ENCODE results near the gene FDXACB1. TPM values are rescaled to one million over a fixed set of nuclear protein-coding genes. Genes with fewer than 3 reads are reported as not detected.
"Not testable (repeated sequence)": the region's sequence is repeated elsewhere in the genome, so short reads cannot be mapped to it uniquely, and the experiment has no call there.

The FDXACB1 gene
- total RNA-seq, 6 experiments from 2014 or later: 1.4 to 2.4 (median 2.0) TPM

- Mint-ChIP-seq H3K27me3 (ENCODE audit: insufficient read depth) (peaks cover 4% of the 10 kb centered on the region), H3K9me3 (no peaks in the 10 kb centered on the region)
Observed at GRCh38 chr11:111906680-111907079, 27.7 kb upstream of the FDXACB1 start.

GRCh38 chr11:111905411-111905810 is 26.4 kb upstream of the FDXACB1 start:
- peaks cover 2% of the 10 kb centered on the region for H3K27me3 Mint-ChIP-seq (ENCODE audit: insufficient read depth)
- TF ChIP-seq, protein P1, sequence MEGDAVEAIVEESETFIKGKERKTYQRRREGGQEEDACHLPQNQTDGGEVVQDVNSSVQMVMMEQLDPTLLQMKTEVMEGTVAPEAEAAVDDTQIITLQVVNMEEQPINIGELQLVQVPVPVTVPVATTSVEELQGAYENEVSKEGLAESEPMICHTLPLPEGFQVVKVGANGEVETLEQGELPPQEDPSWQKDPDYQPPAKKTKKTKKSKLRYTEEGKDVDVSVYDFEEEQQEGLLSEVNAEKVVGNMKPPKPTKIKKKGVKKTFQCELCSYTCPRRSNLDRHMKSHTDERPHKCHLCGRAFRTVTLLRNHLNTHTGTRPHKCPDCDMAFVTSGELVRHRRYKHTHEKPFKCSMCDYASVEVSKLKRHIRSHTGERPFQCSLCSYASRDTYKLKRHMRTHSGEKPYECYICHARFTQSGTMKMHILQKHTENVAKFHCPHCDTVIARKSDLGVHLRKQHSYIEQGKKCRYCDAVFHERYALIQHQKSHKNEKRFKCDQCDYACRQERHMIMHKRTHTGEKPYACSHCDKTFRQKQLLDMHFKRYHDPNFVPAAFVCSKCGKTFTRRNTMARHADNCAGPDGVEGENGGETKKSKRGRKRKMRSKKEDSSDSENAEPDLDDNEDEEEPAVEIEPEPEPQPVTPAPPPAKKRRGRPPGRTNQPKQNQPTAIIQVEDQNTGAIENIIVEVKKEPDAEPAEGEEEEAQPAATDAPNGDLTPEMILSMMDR (IDR thresholded peaks at IDR 0.05): no peak
- H3K27ac Mint-ChIP-seq: no peak overlapping the region
- no peak overlapping the region for H3K4me3 Mint-ChIP-seq
- no peak for DNase-seq
- peaks cover 8% of the 10 kb centered on the region; the same call in 1 of the 2 replicates for H3K36me3 Mint-ChIP-seq (ENCODE audit: low read depth)
- H3K9me3 Mint-ChIP-seq: no peaks in the 10 kb centered on the region
- H3K4me1 Mint-ChIP-seq (ENCODE audit: low read depth): peaks cover 13% of the 10 kb centered on the region; the same call in 1 of the 2 replicates

More at GRCh38 chr11:111906680-111907079, 27.7 kb upstream of the FDXACB1 start:
- DNase-seq: no peak
- TF ChIP-seq, protein P1 (IDR thresholded peaks at IDR 0.05): no peak
- peaks cover 8% of the 10 kb centered on the region; the same call in 1 of the 2 replicates for H3K36me3 Mint-ChIP-seq (ENCODE audit: low read depth)
- no peak overlapping the region for H3K4me3 Mint-ChIP-seq
- no peak overlapping the region for H3K27ac Mint-ChIP-seq
- peaks cover 26% of the 10 kb centered on the region for H3K4me1 Mint-ChIP-seq (ENCODE audit: low read depth)

GRCh38 chr11:111886844-111887243 is 7.9 kb upstream of the FDXACB1 start:
- H3K4me3 Mint-ChIP-seq: no peak overlapping the region
- H3K9me3 Mint-ChIP-seq: peaks cover 3% of the 10 kb centered on the region
- no peaks in the 10 kb centered on the region for H3K4me1 Mint-ChIP-seq (ENCODE audit: low read depth)
- no peak for DNase-seq
- H3K36me3 Mint-ChIP-seq (ENCODE audit: low read depth): no peaks in the 10 kb centered on the region
- H3K27me3 Mint-ChIP-seq (ENCODE audit: insufficient read depth): peaks cover 10% of the 10 kb centered on the region
- no peak overlapping the region for H3K27ac Mint-ChIP-seq
- TF ChIP-seq, protein P1 (IDR thresholded peaks at IDR 0.05): no peak

GRCh38 chr11:111886032-111886431 is 7.1 kb upstream of the FDXACB1 start:
- DNase-seq: no peak
- Mint-ChIP-seq H3K27me3 (ENCODE audit: insufficient read depth) (peaks cover 7% of the 10 kb centered on the region), H3K4me1 (ENCODE audit: low read depth) (no peaks in the 10 kb centered on the region), H3K36me3 (ENCODE audit: low read depth) (no peaks in the 10 kb centered on the region), H3K27ac (no peak overlapping the region), H3K9me3 (no peaks in the 10 kb centered on the region), H3K4me3 (no peak overlapping the region)
- TF ChIP-seq, protein P1 (IDR thresholded peaks at IDR 0.05): no peak

GRCh38 chr11:111885053-111885452 is 6.1 kb upstream of the FDXACB1 start:
- H3K9me3 Mint-ChIP-seq; H3K4me1 Mint-ChIP-seq (ENCODE audit: low read depth); DNase-seq; H3K36me3 Mint-ChIP-seq (ENCODE audit: low read depth); H3K27ac Mint-ChIP-seq; H3K27me3 Mint-ChIP-seq (ENCODE audit: insufficient read depth); H3K4me3 Mint-ChIP-seq: not testable (repeated sequence)

- TF ChIP-seq, protein P1 (IDR thresholded peaks at IDR 0.05): no peak
- H3K4me3 Mint-ChIP-seq: no peak overlapping the region
- peaks cover 17% of the 10 kb centered on the region for H3K4me1 Mint-ChIP-seq (ENCODE audit: low read depth)
- DNase-seq: no peak
- H3K27me3 Mint-ChIP-seq (ENCODE audit: insufficient read depth): no peaks in the 10 kb centered on the region
- H3K36me3 Mint-ChIP-seq (ENCODE audit: low read depth): peaks cover 5% of the 10 kb centered on the region
- H3K27ac Mint-ChIP-seq: no peak overlapping the region
- no peaks in the 10 kb centered on the region for H3K9me3 Mint-ChIP-seq
Observed at GRCh38 chr11:111882202-111882601, 3.2 kb upstream of the FDXACB1 start.
